ENCODE measurements around the gene SPATA16. TPM values are rescaled to one million over a fixed set of nuclear protein-coding genes. Genes with fewer than 3 reads are reported as not detected.

Gene SPATA16
- total RNA-seq, 4 donors from 2014 or later, result not detected

- TF ChIP-seq POLR2A (IDR thresholded peaks at IDR 0.05), result no peak
- no peak for TF ChIP-seq CTCF (IDR thresholded peaks at IDR 0.05)
- WGBS, 2 donors, result 65 to 66% methylated on average over 3 of the region's 3 CpGs
- H3K4me3 ChIP-seq (ENCODE audit: low read depth, poor library complexity, severe bottlenecking), result no peak overlapping the region
- intact Hi-C loops (cut with DNase I; ENCODE audit: low total_unique reads), result no loop called here
- DNase-seq (ENCODE audit: low spot score in 2 of 2), result no peak
Measured at GRCh38 chr3:173138026-173138425, 3.0 kb downstream of the SPATA16 start.

- DNase-seq (ENCODE audit: low spot score in 2 of 2), result no peak
- 21 to 23% methylated on average over 2 of the region's 2 CpGs for WGBS, 2 donors
- H3K4me3 ChIP-seq (ENCODE audit: low read depth, poor library complexity, severe bottlenecking), result no peak overlapping the region
- intact Hi-C loops (cut with DNase I; ENCODE audit: low total_unique reads), result no loop called here
- TF ChIP-seq POLR2A (IDR thresholded peaks at IDR 0.05), result no peak
- TF ChIP-seq CTCF (IDR thresholded peaks at IDR 0.05), result no peak
Measured at GRCh38 chr3:173135059-173135458, 6.0 kb downstream of the SPATA16 start.

- intact Hi-C loops (cut with DNase I; ENCODE audit: low total_unique reads), result no loop called here
- DNase-seq (ENCODE audit: low spot score in 2 of 2), result no peak
- 79 to 81% methylated on average over 3 of the region's 3 CpGs for WGBS, 2 donors
Measured at GRCh38 chr3:173128633-173129032, 12.4 kb downstream of the SPATA16 start.

GRCh38 chr3:173111321-173111720, 29.7 kb downstream of the SPATA16 start:
- WGBS, 2 donors, result 93 to 97% methylated on average over 2 of the region's 2 CpGs
- H3K4me3 ChIP-seq (ENCODE audit: low read depth, poor library complexity, severe bottlenecking), result no peak overlapping the region
- DNase-seq (ENCODE audit: low spot score in 2 of 2), result no peak
- TF ChIP-seq POLR2A (IDR thresholded peaks at IDR 0.05) (no peak), CTCF (IDR thresholded peaks at IDR 0.05) (no peak)
- intact Hi-C loops (cut with DNase I; ENCODE audit: low total_unique reads), result no loop called here

More at GRCh38 chr3:173128633-173129032, 12.4 kb downstream of the SPATA16 start:
- TF ChIP-seq CTCF (IDR thresholded peaks at IDR 0.05) (no peak), POLR2A (IDR thresholded peaks at IDR 0.05) (no peak)
- H3K4me3 ChIP-seq (ENCODE audit: low read depth, poor library complexity, severe bottlenecking), result no peak overlapping the region

GRCh38 chr3:173109143-173109542, 31.9 kb downstream of the SPATA16 start:
- 65% methylated on average over 4 of the region's 4 CpGs for WGBS, 2 donors
- TF ChIP-seq CTCF (IDR thresholded peaks at IDR 0.05) (no peak), POLR2A (IDR thresholded peaks at IDR 0.05) (no peak)
- no peak for DNase-seq (ENCODE audit: low spot score in 2 of 2)
- no peak overlapping the region for H3K4me3 ChIP-seq (ENCODE audit: low read depth, poor library complexity, severe bottlenecking)
- intact Hi-C loops (cut with DNase I; ENCODE audit: low total_unique reads), result no loop called here

- TF ChIP-seq POLR2A (IDR thresholded peaks at IDR 0.05), result no peak
- no peak for TF ChIP-seq CTCF (IDR thresholded peaks at IDR 0.05)
Measured at GRCh38 chr3:173103469-173103868, 37.6 kb downstream of the SPATA16 start.

More at GRCh38 chr3:173103469-173103868, 37.6 kb downstream of the SPATA16 start:
- no peak overlapping the region for H3K4me3 ChIP-seq (ENCODE audit: low read depth, poor library complexity, severe bottlenecking)
- intact Hi-C loops (cut with DNase I; ENCODE audit: low total_unique reads), result no loop called here
- 81 to 83% methylated on average over 1 of the region's 1 CpG for WGBS, 2 donors
- DNase-seq (ENCODE audit: low spot score in 2 of 2), result no peak

Measured in lower leg skin (tissue), 4 donors.